ENCODE data around the gene SLC52A3. TPM values are rescaled to one million over a fixed set of nuclear protein-coding genes. Genes with fewer than 3 reads are reported as not detected.
"Not testable (repeated sequence)": the region's sequence is repeated elsewhere in the genome, so short reads cannot be mapped to it uniquely, and the experiment has no call there.

The SLC52A3 gene
- total and polyA plus RNA-seq, 8 donors = 0.46 to 24.0 (median 1.9) TPM

- Histone ChIP-seq H3K9me3 (peaks cover 0 to 18% (median 5%) of the 10 kb centered on the region in 4 donors), H3K36me3 (no peaks in the 10 kb centered on the region), H3K27ac (no peak overlapping the region), H3K4me1 (no peaks in the 10 kb centered on the region), H3K27me3 (peaks cover 0 to 19% (median 0%) of the 10 kb centered on the region in 3 donors), H3K4me3 (no peak overlapping the region)
- intact Hi-C loops (cut with DNase I; ENCODE audit: low total_unique reads) = no loop called here
- 3 to 31% (median 18%) methylated on average over 1 of the region's 1 CpG for WGBS, 5 donors
- DNase-seq = no peak
- TF ChIP-seq POLR2AphosphoS5 (IDR thresholded peaks at IDR 0.05) (no peak), POLR2A (IDR thresholded peaks at IDR 0.05) (no peak), EP300 (IDR thresholded peaks at IDR 0.05) (no peak)
- TF ChIP-seq, protein P1, sequence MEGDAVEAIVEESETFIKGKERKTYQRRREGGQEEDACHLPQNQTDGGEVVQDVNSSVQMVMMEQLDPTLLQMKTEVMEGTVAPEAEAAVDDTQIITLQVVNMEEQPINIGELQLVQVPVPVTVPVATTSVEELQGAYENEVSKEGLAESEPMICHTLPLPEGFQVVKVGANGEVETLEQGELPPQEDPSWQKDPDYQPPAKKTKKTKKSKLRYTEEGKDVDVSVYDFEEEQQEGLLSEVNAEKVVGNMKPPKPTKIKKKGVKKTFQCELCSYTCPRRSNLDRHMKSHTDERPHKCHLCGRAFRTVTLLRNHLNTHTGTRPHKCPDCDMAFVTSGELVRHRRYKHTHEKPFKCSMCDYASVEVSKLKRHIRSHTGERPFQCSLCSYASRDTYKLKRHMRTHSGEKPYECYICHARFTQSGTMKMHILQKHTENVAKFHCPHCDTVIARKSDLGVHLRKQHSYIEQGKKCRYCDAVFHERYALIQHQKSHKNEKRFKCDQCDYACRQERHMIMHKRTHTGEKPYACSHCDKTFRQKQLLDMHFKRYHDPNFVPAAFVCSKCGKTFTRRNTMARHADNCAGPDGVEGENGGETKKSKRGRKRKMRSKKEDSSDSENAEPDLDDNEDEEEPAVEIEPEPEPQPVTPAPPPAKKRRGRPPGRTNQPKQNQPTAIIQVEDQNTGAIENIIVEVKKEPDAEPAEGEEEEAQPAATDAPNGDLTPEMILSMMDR (IDR thresholded peaks at IDR 0.05) = no peak
These were observed 37.4 kb upstream of the SLC52A3 start for GRCh38 chr20:805713-806112.

DNA sequence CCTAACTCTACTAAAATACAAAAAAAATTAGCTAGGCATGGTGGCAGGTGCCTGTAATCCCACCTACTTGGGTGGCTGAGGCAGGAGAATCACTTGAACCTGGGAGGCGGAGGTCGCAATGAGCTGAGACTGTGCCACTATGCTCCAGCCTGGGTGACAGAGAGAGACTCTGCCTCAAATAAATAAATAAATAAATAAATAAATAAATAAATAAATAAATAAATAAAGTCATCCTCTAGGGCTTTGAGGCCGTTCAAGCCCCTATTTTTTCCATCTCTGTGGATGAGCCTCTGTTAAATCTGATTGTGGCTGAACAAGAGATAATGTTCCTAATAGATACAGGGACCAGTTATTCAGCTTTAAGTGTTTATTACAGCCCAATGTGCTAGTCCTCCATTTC lies 33.4 kb upstream of the SLC52A3 start:
- no peak overlapping the region for H3K27ac ChIP-seq
- H3K9me3 ChIP-seq = peaks cover 0 to 16% (median 4%) of the 10 kb centered on the region in 4 donors
- intact Hi-C loops (cut with DNase I; ENCODE audit: low total_unique reads) = no loop called here
- H3K27me3 ChIP-seq = peaks cover 0 to 8% (median 0%) of the 10 kb centered on the region in 3 donors
- no peak for DNase-seq
- TF ChIP-seq POLR2A (IDR thresholded peaks at IDR 0.05) = no peak
- no peak for TF ChIP-seq POLR2AphosphoS5 (IDR thresholded peaks at IDR 0.05)
- TF ChIP-seq EP300 (IDR thresholded peaks at IDR 0.05) = no peak
- TF ChIP-seq, protein P1 (IDR thresholded peaks at IDR 0.05) = no peak
- H3K36me3 ChIP-seq = no peaks in the 10 kb centered on the region
- WGBS, 5 donors = 77 to 86% (median 80%) methylated on average over 3 of the region's 3 CpGs
- no peaks in the 10 kb centered on the region for H3K4me1 ChIP-seq
- no peak overlapping the region for H3K4me3 ChIP-seq

DNA sequence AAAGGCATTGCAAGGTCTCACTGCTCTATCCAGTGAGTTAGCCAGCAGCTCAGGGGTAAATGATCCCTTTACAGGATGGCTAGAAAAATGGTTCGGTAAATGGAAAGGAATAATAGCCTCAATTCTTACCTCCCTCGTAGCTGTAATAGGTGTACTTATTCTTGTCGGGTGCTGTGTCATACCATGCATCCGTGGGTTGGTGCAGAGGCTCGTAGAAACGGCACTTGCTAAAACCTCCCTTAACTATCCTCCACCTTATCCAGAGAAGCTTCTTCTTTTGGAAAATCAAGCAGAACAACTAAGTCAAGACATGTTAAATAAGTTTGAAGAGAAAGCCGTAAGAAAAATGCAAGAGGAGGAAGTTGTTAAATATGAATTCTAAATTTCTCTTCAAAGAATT lies 31.7 kb upstream of the SLC52A3 start:
- H3K27me3 ChIP-seq; H3K9me3 ChIP-seq; H3K27ac ChIP-seq; intact Hi-C loops (cut with DNase I; ENCODE audit: low total_unique reads); H3K4me3 ChIP-seq; H3K4me1 ChIP-seq; H3K36me3 ChIP-seq; DNase-seq: not testable (repeated sequence)
- 90 to 96% (median 92%) methylated on average over 7 of the region's 7 CpGs for WGBS, 5 donors

GRCh38 chr20:798746-799145 lies 30.4 kb upstream of the SLC52A3 start:
- not testable (repeated sequence) for DNase-seq
- WGBS, 5 donors = 43 to 58% (median 48%) methylated on average over 5 of the region's 5 CpGs

GRCh38 chr20:796921-797320 lies 28.6 kb upstream of the SLC52A3 start:
- H3K27me3 ChIP-seq = peaks cover 0 to 8% (median 0%) of the 10 kb centered on the region in 3 donors
- no peaks in the 10 kb centered on the region for H3K36me3 ChIP-seq
- H3K27ac ChIP-seq = no peak overlapping the region
- intact Hi-C loops (cut with DNase I; ENCODE audit: low total_unique reads) = no loop called here
- no peak overlapping the region for H3K4me3 ChIP-seq
- no peak for DNase-seq
- 88 to 92% (median 91%) methylated on average over 3 of the region's 3 CpGs for WGBS, 5 donors
- TF ChIP-seq EP300 (IDR thresholded peaks at IDR 0.05) = no peak
- TF ChIP-seq POLR2AphosphoS5 (IDR thresholded peaks at IDR 0.05) = no peak
- TF ChIP-seq POLR2A (IDR thresholded peaks at IDR 0.05) = no peak
- TF ChIP-seq, protein P1 (IDR thresholded peaks at IDR 0.05) = no peak
- no peaks in the 10 kb centered on the region for H3K4me1 ChIP-seq
- peaks cover 0 to 11% (median 9%) of the 10 kb centered on the region in 4 donors for H3K9me3 ChIP-seq

More at GRCh38 chr20:798746-799145, 30.4 kb upstream of the SLC52A3 start:
- H3K27ac ChIP-seq; H3K9me3 ChIP-seq; intact Hi-C loops (cut with DNase I; ENCODE audit: low total_unique reads); H3K36me3 ChIP-seq; H3K4me3 ChIP-seq; H3K27me3 ChIP-seq; H3K4me1 ChIP-seq: not testable (repeated sequence)

All from stomach (tissue), 9 donors.